Endothelial cell of hepatic sinusoid (primary cell): ENCODE measurements around the gene CPLX4.

Experiments used
- in situ Hi-C: cut with HindIII; loops from 2 replicates; pipeline ENCODE4 v1.10.0; 2017; ENCODE audit warnings: low sequenced_read_pairs

The CPLX4 gene

GRCh38 chr18:59246796-59247195 is 71.7 kb downstream of the CPLX4 start:
- in situ Hi-C loops: no loop called here
